ENCODE measurements around the gene SLCO2B1. TPM values are rescaled to one million over a fixed set of nuclear protein-coding genes. Genes with fewer than 3 reads are reported as not detected.
"Not testable (repeated sequence)": the region's sequence is repeated elsewhere in the genome, so short reads cannot be mapped to it uniquely, and the experiment has no call there.

The SLCO2B1 gene, protein sequence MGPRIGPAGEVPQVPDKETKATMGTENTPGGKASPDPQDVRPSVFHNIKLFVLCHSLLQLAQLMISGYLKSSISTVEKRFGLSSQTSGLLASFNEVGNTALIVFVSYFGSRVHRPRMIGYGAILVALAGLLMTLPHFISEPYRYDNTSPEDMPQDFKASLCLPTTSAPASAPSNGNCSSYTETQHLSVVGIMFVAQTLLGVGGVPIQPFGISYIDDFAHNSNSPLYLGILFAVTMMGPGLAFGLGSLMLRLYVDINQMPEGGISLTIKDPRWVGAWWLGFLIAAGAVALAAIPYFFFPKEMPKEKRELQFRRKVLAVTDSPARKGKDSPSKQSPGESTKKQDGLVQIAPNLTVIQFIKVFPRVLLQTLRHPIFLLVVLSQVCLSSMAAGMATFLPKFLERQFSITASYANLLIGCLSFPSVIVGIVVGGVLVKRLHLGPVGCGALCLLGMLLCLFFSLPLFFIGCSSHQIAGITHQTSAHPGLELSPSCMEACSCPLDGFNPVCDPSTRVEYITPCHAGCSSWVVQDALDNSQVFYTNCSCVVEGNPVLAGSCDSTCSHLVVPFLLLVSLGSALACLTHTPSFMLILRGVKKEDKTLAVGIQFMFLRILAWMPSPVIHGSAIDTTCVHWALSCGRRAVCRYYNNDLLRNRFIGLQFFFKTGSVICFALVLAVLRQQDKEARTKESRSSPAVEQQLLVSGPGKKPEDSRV
- 1 to 10 TPM; 6.6 to 8.3 (median 6.7) TPM for polyA plus RNA-seq (ENCODE audit: insufficient read length in 3 of 3)

DNA sequence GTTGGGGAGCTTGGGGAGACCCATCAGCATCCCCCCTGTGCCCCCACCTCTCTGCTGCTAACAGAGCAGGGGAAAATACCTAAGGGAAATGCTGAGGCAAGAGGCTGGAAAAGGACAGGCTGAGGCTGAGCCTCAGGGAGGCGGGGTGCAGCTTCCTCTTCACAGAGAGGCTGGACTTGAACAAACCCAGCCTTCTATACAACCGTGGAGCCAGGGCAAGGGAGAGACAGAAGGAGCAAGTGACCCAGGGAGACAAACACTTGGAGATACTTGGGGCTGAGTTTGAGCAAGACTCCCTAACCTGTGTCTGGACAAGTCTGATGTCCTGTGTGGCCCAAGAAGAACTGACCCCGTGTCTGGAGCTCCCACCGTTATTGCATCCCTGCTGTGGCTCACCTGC is at the start of gene SLCO2B1:
TSS of gene SLCO2B1 (plus strand) at position 229 of the 400 bp plus-strand sequence. CDS start 275 bp downstream, outside the sequence.
- DNase-seq (ENCODE audit: low read depth in 3 of 3, low spot score in 2 of 3), result no peak

DNA sequence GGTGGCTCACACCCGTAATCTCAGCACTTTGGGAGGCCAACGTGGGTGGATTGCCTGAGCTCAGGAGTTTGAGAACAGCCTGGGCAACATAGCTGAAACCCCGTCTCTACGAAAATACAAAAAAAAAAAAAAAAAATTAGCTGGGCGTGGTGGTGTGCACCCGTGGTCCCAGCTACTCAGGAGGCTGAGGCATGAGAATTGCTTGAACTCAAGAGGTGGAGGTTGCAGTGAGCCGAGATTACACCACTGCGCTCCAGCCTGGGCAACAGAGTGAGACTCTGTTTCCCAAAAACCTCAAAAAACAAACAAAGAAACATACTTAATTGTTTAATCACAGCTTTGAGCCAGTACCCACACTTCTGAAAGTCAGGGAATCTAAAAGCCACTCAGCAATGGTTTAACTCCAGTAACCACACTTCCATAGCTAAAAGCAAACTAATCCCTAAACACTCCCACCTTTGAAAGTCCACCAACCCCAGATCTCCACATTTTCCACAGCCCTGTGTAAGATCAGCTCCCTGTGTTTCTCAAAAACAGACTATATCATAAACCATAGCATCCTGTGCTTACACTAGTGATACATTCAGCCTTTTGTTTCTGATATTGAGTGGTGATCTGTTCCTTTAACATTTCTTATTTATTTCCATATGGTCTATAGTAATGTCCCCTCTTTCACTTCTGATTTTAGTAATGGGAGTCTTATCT is 49.3 kb upstream of the SLCO2B1 start:
- no peak for DNase-seq (ENCODE audit: low read depth in 3 of 3, low spot score in 2 of 3)

- no peak for DNase-seq (ENCODE audit: low read depth in 3 of 3, low spot score in 2 of 3)
Measured at GRCh38 chr11:75103380-75104026, 47.4 kb upstream of the SLCO2B1 start.

DNA sequence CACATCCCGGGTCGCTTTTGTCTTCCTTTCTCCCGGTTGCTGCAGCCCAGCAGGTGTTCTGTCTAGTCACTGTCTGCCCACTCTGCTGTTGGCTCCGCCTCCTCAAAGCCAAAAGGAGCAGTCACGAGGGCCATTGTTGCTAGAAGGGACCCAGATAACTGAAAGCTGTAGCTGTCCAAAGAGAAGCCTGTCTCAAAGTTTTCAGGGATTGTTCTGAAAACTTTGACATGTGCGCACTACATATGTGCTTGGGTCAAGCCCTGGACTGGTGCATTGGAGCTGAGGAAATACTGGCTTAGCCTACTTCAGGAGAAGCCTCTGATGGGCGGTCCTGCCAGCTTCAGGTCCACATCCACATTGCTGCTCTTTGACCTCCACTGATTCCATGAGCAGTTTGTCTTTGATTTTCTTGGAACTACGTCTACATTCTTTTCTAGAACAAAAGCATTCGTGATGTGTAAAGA is 45.4 kb upstream of the SLCO2B1 start:
- DNase-seq (ENCODE audit: low read depth in 3 of 3, low spot score in 2 of 3), result no peak

GRCh38 chr11:75105967-75106681 is 44.8 kb upstream of the SLCO2B1 start:
- not testable (repeated sequence) for DNase-seq (ENCODE audit: low read depth in 3 of 3, low spot score in 2 of 3)

DNA sequence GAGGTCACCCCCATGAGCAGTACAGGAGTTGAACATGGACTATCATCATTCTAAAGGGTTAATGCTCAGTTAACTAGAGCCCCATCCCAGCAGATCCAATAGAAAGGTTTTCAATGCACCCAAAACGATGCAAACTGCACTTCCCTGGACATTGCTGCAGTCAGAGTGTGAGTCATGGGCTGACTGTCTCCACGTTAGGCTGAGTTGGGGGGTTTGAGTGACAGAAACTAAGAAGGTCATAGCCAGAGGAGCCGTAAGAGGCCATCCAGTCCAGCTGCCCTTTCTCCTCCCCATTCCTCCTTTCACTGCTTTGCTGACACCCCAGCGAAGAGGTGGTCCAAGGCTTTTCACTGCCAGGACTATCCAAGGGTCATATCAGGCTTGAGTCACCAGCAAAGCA is 43.7 kb upstream of the SLCO2B1 start:
- no peak for DNase-seq (ENCODE audit: low read depth in 3 of 3, low spot score in 2 of 3)

- DNase-seq (ENCODE audit: low read depth in 3 of 3, low spot score in 2 of 3), result no peak
Measured at GRCh38 chr11:75112200-75112599, 38.7 kb upstream of the SLCO2B1 start.

GRCh38 chr11:75113030-75113429 is 37.9 kb upstream of the SLCO2B1 start:
- DNase-seq (ENCODE audit: low read depth in 3 of 3, low spot score in 2 of 3), result no peak

GRCh38 chr11:75114465-75114864 is 36.4 kb upstream of the SLCO2B1 start:
- no peak for DNase-seq (ENCODE audit: low read depth in 3 of 3, low spot score in 2 of 3)

- no peak for DNase-seq (ENCODE audit: low read depth in 3 of 3, low spot score in 2 of 3)
Measured at GRCh38 chr11:75118577-75118976, 32.3 kb upstream of the SLCO2B1 start.

DNA sequence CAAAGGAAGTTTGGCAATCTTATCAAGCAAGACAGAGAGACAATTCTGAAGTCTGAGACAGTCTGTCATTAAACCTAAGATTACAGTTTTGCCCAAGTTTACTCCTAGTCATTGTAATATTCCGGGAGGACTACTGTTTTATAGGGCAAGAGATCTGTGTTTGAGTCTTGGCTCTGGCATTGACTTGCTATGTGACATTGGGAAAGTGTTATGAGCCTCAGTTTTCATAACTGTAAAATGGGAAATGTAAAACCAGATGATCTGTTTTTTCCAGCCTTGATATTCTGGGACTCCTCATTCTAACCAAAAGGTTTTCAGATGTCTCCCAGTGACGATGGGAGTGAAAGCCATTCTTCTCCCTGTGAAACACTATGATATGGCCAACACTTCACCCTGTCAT is 24.3 kb upstream of the SLCO2B1 start:
- no peak for DNase-seq (ENCODE audit: low read depth in 3 of 3, low spot score in 2 of 3)

DNA sequence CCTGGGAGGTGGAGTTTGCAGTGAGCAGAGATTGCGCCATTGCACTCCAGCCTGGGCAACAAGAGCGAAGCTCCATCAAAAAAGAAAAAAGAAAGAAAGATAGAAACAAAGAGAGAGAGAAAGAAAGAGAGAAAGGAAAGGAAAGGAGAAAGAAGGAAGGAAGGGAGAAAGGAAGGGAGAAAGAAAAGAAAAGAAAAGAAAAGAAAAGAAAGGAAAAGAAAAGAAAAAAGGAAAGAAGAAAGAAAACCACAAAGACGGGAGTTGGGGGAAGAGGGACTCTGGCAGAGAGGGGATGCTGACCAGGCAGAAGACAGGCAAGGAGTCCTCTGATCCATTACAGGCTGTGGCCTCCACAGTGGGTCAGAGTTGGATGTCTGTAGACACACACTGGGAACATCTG is 18.8 kb upstream of the SLCO2B1 start:
- DNase-seq (ENCODE audit: low read depth in 3 of 3, low spot score in 2 of 3), result no peak

- DNase-seq (ENCODE audit: low read depth in 3 of 3, low spot score in 2 of 3), result no peak
Measured at GRCh38 chr11:75133976-75134375, 16.9 kb upstream of the SLCO2B1 start.

DNA sequence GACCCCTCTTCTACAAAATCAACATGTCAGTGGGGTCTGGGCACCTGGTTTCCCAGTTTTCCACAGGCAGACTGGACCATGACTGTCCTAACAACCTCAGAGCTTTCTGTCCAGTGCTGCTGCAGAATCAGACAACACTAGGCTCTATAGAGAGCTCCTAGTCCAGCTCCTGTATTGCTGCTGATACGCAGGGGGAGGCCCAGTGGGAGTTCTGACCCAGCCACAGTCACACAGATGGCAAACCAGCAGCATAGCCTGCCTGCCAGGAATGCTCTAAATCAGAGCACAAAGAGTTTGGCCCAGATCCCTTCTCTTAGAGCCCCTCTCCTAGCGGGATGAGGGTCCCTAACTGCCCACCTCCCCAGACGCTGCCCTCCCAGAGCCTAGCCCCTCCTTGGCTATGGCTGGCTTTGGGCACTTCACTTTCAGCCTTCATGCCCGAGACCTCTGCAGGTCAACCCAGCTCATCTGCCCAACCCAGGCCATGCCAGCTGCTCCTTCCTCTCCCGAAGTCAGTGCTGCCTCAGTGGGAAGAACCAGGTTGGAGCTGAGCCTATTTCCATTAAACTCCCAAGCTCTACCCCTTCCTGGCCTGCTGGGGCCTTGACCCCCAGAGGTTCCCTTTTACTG is 15.8 kb upstream of the SLCO2B1 start:
- DNase-seq (ENCODE audit: low read depth in 3 of 3, low spot score in 2 of 3), result no peak

DNA sequence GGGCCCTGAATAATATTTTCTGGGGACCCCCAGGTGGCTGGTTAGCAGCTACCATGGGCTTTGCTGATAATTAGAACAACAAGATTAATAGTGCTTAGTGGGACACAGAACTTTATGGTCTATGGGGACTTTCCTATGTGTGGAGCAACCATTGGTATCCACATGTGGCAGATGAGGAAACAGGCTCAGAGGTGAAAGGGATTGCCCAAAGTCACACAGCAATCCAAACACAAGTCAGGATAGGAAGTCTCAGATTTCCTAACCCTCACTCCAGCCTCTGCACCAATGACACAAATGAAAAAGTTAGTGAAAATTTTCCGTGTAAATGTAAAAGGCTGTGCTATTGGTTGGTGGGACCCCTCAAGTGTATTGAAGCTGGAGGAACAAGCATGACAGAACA is 15.3 kb upstream of the SLCO2B1 start:
- no peak for DNase-seq (ENCODE audit: low read depth in 3 of 3, low spot score in 2 of 3)

DNA sequence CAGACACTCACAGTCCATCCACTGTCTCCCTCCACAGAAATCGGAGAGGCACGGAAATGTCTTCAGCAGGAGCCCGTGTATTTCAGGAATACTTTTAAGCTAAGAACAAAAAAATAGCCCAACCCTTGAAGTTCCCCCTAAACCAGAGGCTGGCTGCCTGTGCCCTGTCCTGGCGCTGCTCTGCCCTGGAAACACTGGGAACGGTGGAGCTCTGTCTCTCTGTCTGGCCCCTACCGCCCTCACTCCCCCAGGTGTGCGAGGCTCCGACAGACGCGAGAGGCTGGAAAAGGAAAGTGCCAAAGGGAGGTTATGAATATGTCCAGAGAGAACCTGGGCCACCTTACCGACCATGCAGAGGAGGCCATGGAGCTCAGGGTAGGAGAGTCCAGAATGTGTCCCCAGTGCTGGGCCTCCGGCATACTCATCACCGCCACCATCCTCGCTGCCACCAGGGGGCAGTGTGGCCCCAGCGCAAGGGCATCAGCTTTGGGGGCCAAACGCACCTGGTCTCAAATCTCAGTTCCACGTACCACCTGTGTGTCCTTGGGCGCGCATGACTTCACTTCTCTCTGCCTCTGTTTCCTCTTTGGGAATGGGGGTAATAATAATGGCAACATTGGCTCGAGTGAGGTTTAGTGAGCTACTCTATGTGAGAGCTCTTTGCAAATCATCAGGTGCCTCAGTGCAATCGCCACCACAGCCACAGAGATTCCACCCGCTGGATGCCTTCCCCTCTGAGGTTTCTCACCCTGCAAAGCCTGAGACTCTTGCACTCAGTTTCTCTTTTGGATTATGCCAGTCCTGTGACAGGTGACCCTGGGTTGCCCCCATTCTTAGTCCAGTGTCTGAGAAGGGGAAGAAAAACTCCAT is 10.4 kb upstream of the SLCO2B1 start:
- DNase-seq (ENCODE audit: low read depth in 3 of 3, low spot score in 2 of 3), result no peak

DNA sequence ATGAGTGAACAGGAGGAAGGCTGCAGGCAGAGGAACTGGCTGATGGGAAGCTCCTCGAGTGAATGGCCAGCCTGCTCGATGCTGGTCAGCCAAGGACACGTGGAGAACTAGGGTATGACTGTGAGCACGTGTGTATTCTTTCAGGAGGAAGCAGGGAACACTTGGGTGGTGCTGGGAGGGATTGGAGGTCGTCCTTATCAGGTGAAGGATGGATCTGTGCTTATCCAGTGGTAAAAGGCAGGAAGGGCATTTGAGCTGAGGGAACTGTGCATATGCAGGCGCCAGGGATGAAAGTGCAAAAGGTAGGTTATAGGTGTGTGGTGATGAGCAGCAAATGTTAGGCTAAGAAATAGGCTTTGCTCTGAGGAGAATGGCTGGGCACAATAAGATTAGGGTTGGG is 9.7 kb upstream of the SLCO2B1 start:
- no peak for DNase-seq (ENCODE audit: low read depth in 3 of 3, low spot score in 2 of 3)

GRCh38 chr11:75142714-75143419 is 8.0 kb upstream of the SLCO2B1 start:
- DNase-seq (ENCODE audit: low read depth in 3 of 3, low spot score in 2 of 3), result no peak
